Breast epithelium (tissue), 4 donors: ENCODE data around the gene KCNS1. TPM values are rescaled to one million over a fixed set of nuclear protein-coding genes. Genes with fewer than 3 reads are reported as not detected.

Source experiments
- DNase-seq, 2 donors: peaks; one replicate each; pipeline ENCODE4 v3.0.0-alpha.2; 2019; ENCODE audit warnings: low spot score in 2 of 2
- H3K27ac ChIP-seq, 2 donors: fragments of 200-600 bp; sonication (generic) in 1 of 2; one replicate each; pipeline ENCODE4 v1.5.1; 2016 to 2019; ENCODE audit warnings: mild to moderate bottlenecking in 1 of 2
- H3K27me3 ChIP-seq, 2 donors: fragments of 200-600 bp; sonication (generic) in 1 of 2; one replicate each; pipeline versions ENCODE4 v1.5.1 to v1.6.0; 2017 to 2019; ENCODE audit warnings: control low read depth in 1 of 2, mild to moderate bottlenecking in 1 of 2
- H3K36me3 ChIP-seq: fragments of 200-600 bp; one replicate; pipeline ENCODE4 v1.5.1; 2019
- H3K4me1 ChIP-seq, 2 donors: fragments of 200-600 bp; sonication (generic); one replicate each; pipeline ENCODE4 v1.5.1; 2016 to 2019; ENCODE audit warnings: control low read depth in 1 of 2
- H3K4me3 ChIP-seq, 3 donors: fragments of 200-600 bp; sonication (generic); 1 replicate in 2 of 3; 2 replicates in 1 of 3; pipeline ENCODE4 v1.5.1; 2016 to 2019; ENCODE audit warnings: mild to moderate bottlenecking in 3 of 3, moderate library complexity in 2 of 3
- H3K9me3 ChIP-seq, 2 donors: fragments of 200-600 bp; sonication (generic) in 1 of 2; one replicate each; pipeline ENCODE4 v1.5.1; 2016 to 2019; ENCODE audit warnings: control low read depth in 1 of 2
- CTCF ChIP-seq, 3 donors: fragments of 450-650 bp; IDR thresholded peaks; one replicate each; pipeline ENCODE4 v1.5.1; 2016 to 2017; ENCODE audit warnings: antibody characterized with exemption in 3 of 3, mild to moderate bottlenecking in 3 of 3, moderate library complexity in 3 of 3
- POLR2A ChIP-seq: fragments of 450-650 bp; IDR thresholded peaks from one replicate; pipeline ENCODE4 v1.6.1; 2016; ENCODE audit warnings: antibody characterized with exemption, mild to moderate bottlenecking, moderate library complexity
- POLR2AphosphoS5 ChIP-seq, 3 donors: sonication (generic); formaldehyde crosslinking; IDR thresholded peaks; one replicate each; pipeline ENCODE4 v1.6.1; 2017; ENCODE audit warnings: antibody characterized with exemption in 3 of 3
- intact Hi-C: fragments of 100-400 bp; cut with DNase I; formaldehyde crosslinking; loops from one replicate; pipeline ENCODE4 v1.15.1; 2023; ENCODE audit warnings: low total_unique reads
- total RNA-seq, 3 donors: library from RNA; depleted of rRNA; stranded (reverse); fragments of >200 nt; gene quantifications; one replicate each; pipeline ENCODE4 v1.1.0, GENCODE V29; 2016

KCNS1 gene
- total RNA-seq, 3 donors from 2014 or later: 0.44 TPM; not detected in 2

GRCh38 chr20:45061244-45061643 is 39.7 kb downstream of the KCNS1 start:
- H3K27ac ChIP-seq: no peak overlapping the region
- DNase-seq: no peak
- H3K9me3 ChIP-seq: no peaks in the 10 kb centered on the region
- no peak for TF ChIP-seq POLR2A
- no peak for TF ChIP-seq CTCF (IDR thresholded peaks at IDR 0.05)
- no peak for TF ChIP-seq POLR2AphosphoS5 (IDR thresholded peaks at IDR 0.05)
- intact Hi-C loops: no loop called here
- H3K4me3 ChIP-seq: no peak overlapping the region
- H3K4me1 ChIP-seq: no peaks in the 10 kb centered on the region
- no peaks in the 10 kb centered on the region for H3K36me3 ChIP-seq
- no peaks in the 10 kb centered on the region for H3K27me3 ChIP-seq

- no peaks in the 10 kb centered on the region for H3K36me3 ChIP-seq
- H3K27ac ChIP-seq: no peak overlapping the region
- no peaks in the 10 kb centered on the region for H3K27me3 ChIP-seq
- no peak overlapping the region for H3K4me3 ChIP-seq
- no peak for DNase-seq
- TF ChIP-seq POLR2AphosphoS5 (IDR thresholded peaks at IDR 0.05): no peak
- TF ChIP-seq CTCF (IDR thresholded peaks at IDR 0.05): no peak
- TF ChIP-seq POLR2A: no peak
- no peaks in the 10 kb centered on the region for H3K9me3 ChIP-seq
- H3K4me1 ChIP-seq: no peaks in the 10 kb centered on the region
- intact Hi-C loops: no loop called here
These were observed 40.6 kb downstream of the KCNS1 start for GRCh38 chr20:45060294-45060693.

- TF ChIP-seq POLR2A: no peak
- no peak for TF ChIP-seq CTCF (IDR thresholded peaks at IDR 0.05)
- TF ChIP-seq POLR2AphosphoS5 (IDR thresholded peaks at IDR 0.05): no peak
- Histone ChIP-seq H3K36me3 (no peaks in the 10 kb centered on the region), H3K4me1 (no peaks in the 10 kb centered on the region), H3K9me3 (no peaks in the 10 kb centered on the region), H3K27ac (no peak overlapping the region), H3K4me3 (no peak overlapping the region), H3K27me3 (no peaks in the 10 kb centered on the region)
- intact Hi-C loops: no loop called here
- DNase-seq: no peak
These were observed 41.8 kb downstream of the KCNS1 start for GRCh38 chr20:45059022-45059728.

GRCh38 chr20:45058168-45058850 is 42.6 kb downstream of the KCNS1 start:
- intact Hi-C loops: no loop called here
- TF ChIP-seq CTCF (IDR thresholded peaks at IDR 0.05): no peak
- no peak for TF ChIP-seq POLR2A
- no peak for TF ChIP-seq POLR2AphosphoS5 (IDR thresholded peaks at IDR 0.05)
- H3K27me3 ChIP-seq: no peaks in the 10 kb centered on the region
- no peaks in the 10 kb centered on the region for H3K9me3 ChIP-seq
- H3K4me1 ChIP-seq: no peaks in the 10 kb centered on the region
- no peak overlapping the region for H3K27ac ChIP-seq
- no peak overlapping the region for H3K4me3 ChIP-seq
- no peaks in the 10 kb centered on the region for H3K36me3 ChIP-seq
- DNase-seq: no peak

- intact Hi-C loops: no loop called here
- TF ChIP-seq POLR2AphosphoS5 (IDR thresholded peaks at IDR 0.05): no peak
- no peak for TF ChIP-seq POLR2A
These were observed 44.3 kb downstream of the KCNS1 start for GRCh38 chr20:45056473-45057173.

More at GRCh38 chr20:45056473-45057173, 44.3 kb downstream of the KCNS1 start:
- Histone ChIP-seq H3K27ac (no peak overlapping the region), H3K9me3 (no peaks in the 10 kb centered on the region), H3K4me3 (no peak overlapping the region), H3K27me3 (no peaks in the 10 kb centered on the region), H3K36me3 (no peaks in the 10 kb centered on the region), H3K4me1 (no peaks in the 10 kb centered on the region)
- no peak for DNase-seq
